ENCODE data around the gene BCAS3. TPM values are rescaled to one million over a fixed set of nuclear protein-coding genes. Genes with fewer than 3 reads are reported as not detected.

Gene BCAS3
- total RNA-seq, 1 donor from 2014 or later: 44.8 TPM

DNA sequence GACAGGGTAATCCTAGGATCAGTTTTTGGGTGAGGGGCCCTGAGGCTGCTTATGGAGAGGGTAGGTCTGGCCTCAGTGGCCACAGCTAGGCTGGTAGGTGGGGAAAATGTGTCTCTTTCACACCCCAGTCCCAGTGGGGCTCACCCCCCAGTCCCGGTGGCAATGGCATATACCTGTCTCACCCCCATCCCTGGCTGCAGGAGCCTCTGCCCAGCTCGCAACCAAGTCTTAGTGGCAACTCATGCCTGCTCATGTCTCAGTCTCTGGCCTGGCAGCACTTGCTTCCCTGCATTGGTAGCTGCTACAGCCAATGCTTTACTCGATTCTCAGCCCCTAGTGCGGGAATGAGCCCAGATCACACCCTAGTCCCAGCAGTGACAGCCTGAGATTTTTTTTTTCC lies 221.5 kb downstream of the BCAS3 start:
- H3K4me1 Mint-ChIP-seq (ENCODE audit: low read depth, unreplicated experiment): peaks cover 1% of the 10 kb centered on the region
- TF ChIP-seq, protein P1, sequence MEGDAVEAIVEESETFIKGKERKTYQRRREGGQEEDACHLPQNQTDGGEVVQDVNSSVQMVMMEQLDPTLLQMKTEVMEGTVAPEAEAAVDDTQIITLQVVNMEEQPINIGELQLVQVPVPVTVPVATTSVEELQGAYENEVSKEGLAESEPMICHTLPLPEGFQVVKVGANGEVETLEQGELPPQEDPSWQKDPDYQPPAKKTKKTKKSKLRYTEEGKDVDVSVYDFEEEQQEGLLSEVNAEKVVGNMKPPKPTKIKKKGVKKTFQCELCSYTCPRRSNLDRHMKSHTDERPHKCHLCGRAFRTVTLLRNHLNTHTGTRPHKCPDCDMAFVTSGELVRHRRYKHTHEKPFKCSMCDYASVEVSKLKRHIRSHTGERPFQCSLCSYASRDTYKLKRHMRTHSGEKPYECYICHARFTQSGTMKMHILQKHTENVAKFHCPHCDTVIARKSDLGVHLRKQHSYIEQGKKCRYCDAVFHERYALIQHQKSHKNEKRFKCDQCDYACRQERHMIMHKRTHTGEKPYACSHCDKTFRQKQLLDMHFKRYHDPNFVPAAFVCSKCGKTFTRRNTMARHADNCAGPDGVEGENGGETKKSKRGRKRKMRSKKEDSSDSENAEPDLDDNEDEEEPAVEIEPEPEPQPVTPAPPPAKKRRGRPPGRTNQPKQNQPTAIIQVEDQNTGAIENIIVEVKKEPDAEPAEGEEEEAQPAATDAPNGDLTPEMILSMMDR (IDR thresholded peaks at IDR 0.05; ENCODE audit: partially characterized antibody, unreplicated experiment): no peak
- no peak for DNase-seq
- H3K4me3 Mint-ChIP-seq (ENCODE audit: unreplicated experiment): no peak overlapping the region
- H3K9me3 Mint-ChIP-seq (ENCODE audit: unreplicated experiment): peaks cover 4% of the 10 kb centered on the region
- peaks cover 9% of the 10 kb centered on the region for H3K36me3 Mint-ChIP-seq (ENCODE audit: unreplicated experiment)
- H3K27ac Mint-ChIP-seq (ENCODE audit: unreplicated experiment): no peak overlapping the region
- no peaks in the 10 kb centered on the region for H3K27me3 Mint-ChIP-seq (ENCODE audit: unreplicated experiment)

DNA sequence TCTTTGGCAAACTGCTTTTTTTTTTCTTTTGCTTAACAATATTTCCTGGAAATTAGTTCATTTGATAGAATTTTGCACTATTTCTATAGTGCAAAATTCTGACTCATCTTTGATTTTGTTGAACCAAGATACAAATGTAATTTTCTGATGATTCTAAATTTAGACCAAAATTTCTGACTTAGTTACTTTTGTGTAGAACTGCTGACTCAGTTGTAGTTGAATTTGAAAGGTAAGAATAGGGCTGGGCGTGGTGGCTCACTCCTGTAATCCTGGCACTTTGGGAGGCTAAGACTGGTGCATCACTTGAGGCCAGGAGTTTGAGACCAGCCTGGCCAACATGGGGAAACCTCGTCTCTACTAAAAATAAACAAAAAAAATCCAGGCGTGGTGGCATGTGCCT lies 223.0 kb downstream of the BCAS3 start:
- H3K4me3 Mint-ChIP-seq (ENCODE audit: unreplicated experiment): no peak overlapping the region
- H3K36me3 Mint-ChIP-seq (ENCODE audit: unreplicated experiment): peaks cover 9% of the 10 kb centered on the region

DNA sequence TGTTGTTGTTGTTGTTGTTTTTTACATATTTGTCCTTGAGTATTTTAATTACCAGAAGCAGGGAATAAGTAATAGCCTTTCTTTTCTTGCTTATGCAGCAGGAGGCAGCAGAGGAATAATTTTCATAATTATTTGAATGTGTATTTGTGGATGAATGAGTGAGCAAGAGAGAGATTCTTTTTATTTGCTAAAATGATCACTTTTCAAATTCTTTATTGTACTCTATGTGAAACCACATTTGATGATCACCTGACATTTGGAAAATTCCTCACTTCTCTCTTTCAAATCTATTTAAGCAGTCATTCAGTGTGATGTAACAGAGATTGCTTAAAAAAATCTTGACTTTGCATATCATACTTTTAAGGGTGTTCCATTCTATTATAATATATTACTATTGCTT lies 223.6 kb downstream of the BCAS3 start:
- Mint-ChIP-seq H3K4me3 (ENCODE audit: unreplicated experiment) (no peak overlapping the region), H3K4me1 (ENCODE audit: low read depth, unreplicated experiment) (peaks cover 5% of the 10 kb centered on the region), H3K36me3 (ENCODE audit: unreplicated experiment) (peaks cover 9% of the 10 kb centered on the region), H3K27me3 (ENCODE audit: unreplicated experiment) (no peaks in the 10 kb centered on the region), H3K9me3 (ENCODE audit: unreplicated experiment) (peaks cover 4% of the 10 kb centered on the region), H3K27ac (ENCODE audit: unreplicated experiment) (no peak overlapping the region)
- TF ChIP-seq, protein P1 (IDR thresholded peaks at IDR 0.05; ENCODE audit: partially characterized antibody, unreplicated experiment): no peak
- no peak for DNase-seq

More for the DNA sequence above, 223.0 kb downstream of the BCAS3 start:
- TF ChIP-seq, protein P1 (IDR thresholded peaks at IDR 0.05; ENCODE audit: partially characterized antibody, unreplicated experiment): no peak
- no peaks in the 10 kb centered on the region for H3K27me3 Mint-ChIP-seq (ENCODE audit: unreplicated experiment)
- H3K4me1 Mint-ChIP-seq (ENCODE audit: low read depth, unreplicated experiment): peaks cover 3% of the 10 kb centered on the region
- DNase-seq: no peak
- H3K9me3 Mint-ChIP-seq (ENCODE audit: unreplicated experiment): peaks cover 4% of the 10 kb centered on the region
- no peak overlapping the region for H3K27ac Mint-ChIP-seq (ENCODE audit: unreplicated experiment)

DNA sequence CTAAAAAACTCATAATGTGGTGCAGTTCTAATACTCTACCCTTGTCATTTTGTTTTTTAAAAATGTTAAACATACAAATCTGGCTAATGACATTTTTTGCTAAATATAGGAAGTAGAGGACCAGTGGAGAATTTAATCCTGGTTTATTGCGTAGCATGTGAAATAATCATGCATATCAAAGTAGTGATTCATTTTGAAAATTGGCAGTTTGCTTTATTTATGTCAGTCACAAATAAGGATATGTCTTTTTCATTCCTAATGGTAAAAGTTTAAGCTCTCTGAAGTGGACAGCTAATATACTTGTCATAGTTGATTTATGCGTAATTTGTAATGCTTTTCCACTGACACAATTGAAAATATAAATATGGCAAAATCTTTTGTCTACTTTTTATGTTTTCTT lies 224.2 kb downstream of the BCAS3 start:
- Mint-ChIP-seq H3K36me3 (ENCODE audit: unreplicated experiment) (peaks cover 6% of the 10 kb centered on the region), H3K4me1 (ENCODE audit: low read depth, unreplicated experiment) (peaks cover 8% of the 10 kb centered on the region), H3K9me3 (ENCODE audit: unreplicated experiment) (peaks cover 4% of the 10 kb centered on the region), H3K27ac (ENCODE audit: unreplicated experiment) (no peak overlapping the region), H3K27me3 (ENCODE audit: unreplicated experiment) (no peaks in the 10 kb centered on the region), H3K4me3 (ENCODE audit: unreplicated experiment) (no peak overlapping the region)
- TF ChIP-seq, protein P1 (IDR thresholded peaks at IDR 0.05; ENCODE audit: partially characterized antibody, unreplicated experiment): no peak
- DNase-seq: no peak

DNA sequence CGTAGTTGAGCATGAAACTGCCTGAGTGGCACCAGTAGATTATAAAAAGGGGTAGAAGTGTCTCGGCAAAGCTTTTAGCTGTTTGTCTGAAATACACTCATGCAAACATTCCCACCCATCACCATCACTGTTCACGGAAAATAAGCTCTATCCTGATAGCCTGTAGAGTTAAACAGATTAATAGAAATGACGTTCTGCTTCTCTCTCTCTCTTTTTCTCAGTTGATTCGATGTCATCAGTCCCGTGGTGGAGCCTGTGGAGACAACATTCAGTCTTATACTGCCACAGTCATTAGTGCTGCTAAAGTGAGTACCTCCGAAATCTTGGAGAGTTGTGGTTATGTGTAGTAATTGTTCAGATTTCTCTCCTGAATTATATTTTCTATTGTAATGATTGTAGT lies 224.7 kb downstream of the BCAS3 start:
- H3K4me1 Mint-ChIP-seq (ENCODE audit: low read depth, unreplicated experiment): peaks cover 13% of the 10 kb centered on the region
- peaks cover 4% of the 10 kb centered on the region for H3K9me3 Mint-ChIP-seq (ENCODE audit: unreplicated experiment)
- peaks cover under 1% of the 10 kb centered on the region for H3K36me3 Mint-ChIP-seq (ENCODE audit: unreplicated experiment)
- TF ChIP-seq, protein P1 (IDR thresholded peaks at IDR 0.05; ENCODE audit: partially characterized antibody, unreplicated experiment): no peak
- DNase-seq: no peak
- no peak overlapping the region for H3K4me3 Mint-ChIP-seq (ENCODE audit: unreplicated experiment)
- no peaks in the 10 kb centered on the region for H3K27me3 Mint-ChIP-seq (ENCODE audit: unreplicated experiment)
- H3K27ac Mint-ChIP-seq (ENCODE audit: unreplicated experiment): no peak overlapping the region

Measured in glutamatergic neuron (in vitro differentiated cells).